SK-N-SH treated with all-trans-retinoic acid at 6 μM for 48 hours (cell line): Measurements from ENCODE around the gene POLD1.

Experiments used
- ISL1 ChIP-seq: fragments of 250-450 bp; sonication (Bioruptor Pico); IDR thresholded peaks from 2 replicates; pipeline ENCODE4 v2.1.2; 2022; ENCODE audit warnings: mild to moderate bottlenecking, moderate library complexity
- POU6F1 ChIP-seq: fragments of 250-450 bp; sonication (Bioruptor Pico); IDR thresholded peaks from 2 replicates; pipeline ENCODE4 v1.8.0; 2021; ENCODE audit warnings: low read depth, mild to moderate bottlenecking, moderate library complexity, borderline replicate concordance
- PPARA ChIP-seq: fragments of 250-450 bp; sonication (Bioruptor Pico); IDR thresholded peaks from 2 replicates; pipeline ENCODE4 v1.5.0; 2020; ENCODE audit warnings: mild to moderate bottlenecking, borderline replicate concordance

DNA sequence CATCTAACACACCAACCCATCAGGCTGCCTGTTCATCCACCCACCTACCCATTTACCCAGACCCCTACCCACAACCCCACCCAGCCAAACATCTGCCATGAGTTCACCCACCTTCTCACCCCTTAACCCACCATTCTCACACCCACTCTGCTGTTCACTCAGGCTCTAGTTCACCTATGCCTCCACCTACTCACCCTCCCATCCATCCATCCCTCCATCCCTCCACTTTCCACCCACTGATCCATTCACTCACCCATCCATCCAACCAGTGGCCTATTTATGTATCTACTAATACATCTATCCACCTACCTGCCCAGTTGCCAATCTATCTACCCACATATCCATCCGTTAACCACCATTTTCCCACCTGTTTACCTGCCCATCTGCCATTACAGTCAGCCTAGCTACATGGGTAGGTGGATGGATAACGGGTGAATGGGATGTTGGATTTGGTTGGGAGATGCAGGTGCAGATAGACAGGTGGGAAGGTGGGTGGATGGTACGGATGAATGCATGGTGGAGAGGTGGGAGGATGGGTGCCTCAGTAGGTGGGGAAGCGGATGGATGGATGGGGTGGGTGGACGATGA is 53.8 kb downstream of the POLD1 start:
- TF ChIP-seq PPARA (CRISPR knock-in tag) (no peak), POU6F1 (CRISPR knock-in tag) (no peak), ISL1 (no peak)
